ENCODE measurements around the gene NDUFA11. TPM values are rescaled to one million over a fixed set of nuclear protein-coding genes. Genes with fewer than 3 reads are reported as not detected.

The NDUFA11 gene
- total and polyA plus RNA-seq, 2 of the 13 experiments (the other 11 are each of a cell fraction or from before 2014, with no cell fraction given): 286 to 378 TPM

DNA sequence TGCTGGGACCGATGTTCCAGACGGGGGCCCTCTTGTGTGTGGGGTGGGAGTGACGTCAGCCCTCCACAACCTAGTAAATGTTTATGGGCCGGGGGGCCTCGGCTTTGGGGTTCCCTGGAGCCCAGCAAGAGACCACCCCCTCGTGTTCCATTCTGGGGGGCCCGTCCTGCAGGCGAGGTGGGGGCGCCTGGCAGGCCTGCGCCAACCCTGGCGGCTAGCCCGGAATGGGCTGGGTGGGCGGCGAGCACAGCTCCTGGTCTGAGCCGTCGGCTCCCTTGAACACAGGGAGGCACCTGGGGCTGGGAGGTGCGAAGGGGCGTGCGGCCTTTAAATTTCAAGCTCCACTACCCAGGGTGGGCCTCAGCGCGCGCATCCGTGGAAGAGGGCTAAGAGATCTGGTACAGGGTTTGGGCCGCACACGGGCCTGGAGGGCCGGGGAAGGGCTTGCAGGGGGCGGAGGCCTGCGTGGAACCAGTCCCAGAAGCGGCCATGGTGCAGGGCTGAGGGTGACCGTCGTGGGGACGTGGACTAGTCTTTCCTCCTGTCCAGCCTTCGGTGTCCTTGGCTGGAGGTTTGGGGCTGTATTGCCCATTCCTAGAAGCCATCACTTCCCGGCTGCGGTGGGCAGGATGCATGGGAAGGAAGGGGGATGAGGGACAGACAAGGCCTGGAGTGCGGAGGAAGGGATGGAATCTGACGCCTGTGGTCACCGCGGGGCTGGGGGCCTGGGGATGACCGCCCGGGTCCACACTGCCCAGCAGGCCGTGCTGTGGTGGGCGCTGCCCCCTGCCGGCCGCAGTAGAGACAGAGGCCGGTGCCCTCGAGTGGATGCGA, 11.4 kb downstream of the NDUFA11 start (continued):
- TF ChIP-seq, protein P1, sequence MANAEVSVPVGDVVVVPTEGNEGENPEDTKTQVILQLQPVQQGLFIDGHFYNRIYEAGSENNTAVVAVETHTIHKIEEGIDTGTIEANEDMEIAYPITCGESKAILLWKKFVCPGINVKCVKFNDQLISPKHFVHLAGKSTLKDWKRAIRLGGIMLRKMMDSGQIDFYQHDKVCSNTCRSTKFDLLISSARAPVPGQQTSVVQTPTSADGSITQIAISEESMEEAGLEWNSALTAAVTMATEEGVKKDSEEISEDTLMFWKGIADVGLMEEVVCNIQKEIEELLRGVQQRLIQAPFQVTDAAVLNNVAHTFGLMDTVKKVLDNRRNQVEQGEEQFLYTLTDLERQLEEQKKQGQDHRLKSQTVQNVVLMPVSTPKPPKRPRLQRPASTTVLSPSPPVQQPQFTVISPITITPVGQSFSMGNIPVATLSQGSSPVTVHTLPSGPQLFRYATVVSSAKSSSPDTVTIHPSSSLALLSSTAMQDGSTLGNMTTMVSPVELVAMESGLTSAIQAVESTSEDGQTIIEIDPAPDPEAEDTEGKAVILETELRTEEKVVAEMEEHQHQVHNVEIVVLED (CRISPR knock-in tag; IDR thresholded peaks at IDR 0.05; ENCODE audit: borderline replicate concordance): no peak
- TF ChIP-seq LCORL (IDR thresholded peaks at IDR 0.05) (no peak), LCORL (CRISPR knock-in tag; IDR thresholded peaks at IDR 0.05) (peak; percentile 74), CAMTA2 (CRISPR knock-in tag; IDR thresholded peaks at IDR 0.05; ENCODE audit: borderline replicate concordance) (no peak), RFXANK (CRISPR knock-in tag; IDR thresholded peaks at IDR 0.05) (0 out of 2 replicates have a peak, but pooled peaks have one; percentile 54), ZNF12 (CRISPR knock-in tag; IDR thresholded peaks at IDR 0.05) (no peak), FOXA1 (IDR thresholded peaks at IDR 0.05) (no peak), FOXA1 (CRISPR knock-in tag; IDR thresholded peaks at IDR 0.05) (no peak), PHF8 (CRISPR knock-in tag; IDR thresholded peaks at IDR 0.05) (peak; percentile 49; the same call in 1 of the 2 replicates), TCF7 (IDR thresholded peaks at IDR 0.05; ENCODE audit: low read depth) (no peak), MATR3 (CRISPR knock-in tag; IDR thresholded peaks at IDR 0.05) (no peak), ZNF124 (CRISPR knock-in tag; IDR thresholded peaks at IDR 0.05) (no peak), ZNF674 (CRISPR knock-in tag; IDR thresholded peaks at IDR 0.05; ENCODE audit: low read depth) (no peak), SP140L (CRISPR knock-in tag; IDR thresholded peaks at IDR 0.05; ENCODE audit: borderline replicate concordance) (no peak), MAZ (IDR thresholded peaks at IDR 0.05; ENCODE audit: borderline replicate concordance, low read depth, low read length) (no peak; the same call in 1 of the 2 replicates), MAZ (CRISPR knock-in tag; IDR thresholded peaks at IDR 0.05; ENCODE audit: low read depth) (peak; percentile 60), PAX8 (CRISPR knock-in tag; IDR thresholded peaks at IDR 0.05; ENCODE audit: borderline replicate concordance) (no peak), KDM5A (IDR thresholded peaks at IDR 0.05; ENCODE audit: borderline replicate concordance, low read length) (no peak), AKAP8 (CRISPR knock-in tag; IDR thresholded peaks at IDR 0.05) (peak; percentile 100), ZNF230 (CRISPR knock-in tag; IDR thresholded peaks at IDR 0.05) (no peak)
- TF ChIP-seq, protein P2, sequence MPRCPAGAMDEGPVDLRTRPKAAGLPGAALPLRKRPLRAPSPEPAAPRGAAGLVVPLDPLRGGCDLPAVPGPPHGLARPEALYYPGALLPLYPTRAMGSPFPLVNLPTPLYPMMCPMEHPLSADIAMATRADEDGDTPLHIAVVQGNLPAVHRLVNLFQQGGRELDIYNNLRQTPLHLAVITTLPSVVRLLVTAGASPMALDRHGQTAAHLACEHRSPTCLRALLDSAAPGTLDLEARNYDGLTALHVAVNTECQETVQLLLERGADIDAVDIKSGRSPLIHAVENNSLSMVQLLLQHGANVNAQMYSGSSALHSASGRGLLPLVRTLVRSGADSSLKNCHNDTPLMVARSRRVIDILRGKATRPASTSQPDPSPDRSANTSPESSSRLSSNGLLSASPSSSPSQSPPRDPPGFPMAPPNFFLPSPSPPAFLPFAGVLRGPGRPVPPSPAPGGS (CRISPR knock-in tag; IDR thresholded peaks at IDR 0.05): no peak
- TF ChIP-seq, protein P3, sequence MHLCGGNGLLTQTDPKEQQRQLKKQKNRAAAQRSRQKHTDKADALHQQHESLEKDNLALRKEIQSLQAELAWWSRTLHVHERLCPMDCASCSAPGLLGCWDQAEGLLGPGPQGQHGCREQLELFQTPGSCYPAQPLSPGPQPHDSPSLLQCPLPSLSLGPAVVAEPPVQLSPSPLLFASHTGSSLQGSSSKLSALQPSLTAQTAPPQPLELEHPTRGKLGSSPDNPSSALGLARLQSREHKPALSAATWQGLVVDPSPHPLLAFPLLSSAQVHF (CRISPR knock-in tag; IDR thresholded peaks at IDR 0.05): no peak
- TF ChIP-seq, protein P4, sequence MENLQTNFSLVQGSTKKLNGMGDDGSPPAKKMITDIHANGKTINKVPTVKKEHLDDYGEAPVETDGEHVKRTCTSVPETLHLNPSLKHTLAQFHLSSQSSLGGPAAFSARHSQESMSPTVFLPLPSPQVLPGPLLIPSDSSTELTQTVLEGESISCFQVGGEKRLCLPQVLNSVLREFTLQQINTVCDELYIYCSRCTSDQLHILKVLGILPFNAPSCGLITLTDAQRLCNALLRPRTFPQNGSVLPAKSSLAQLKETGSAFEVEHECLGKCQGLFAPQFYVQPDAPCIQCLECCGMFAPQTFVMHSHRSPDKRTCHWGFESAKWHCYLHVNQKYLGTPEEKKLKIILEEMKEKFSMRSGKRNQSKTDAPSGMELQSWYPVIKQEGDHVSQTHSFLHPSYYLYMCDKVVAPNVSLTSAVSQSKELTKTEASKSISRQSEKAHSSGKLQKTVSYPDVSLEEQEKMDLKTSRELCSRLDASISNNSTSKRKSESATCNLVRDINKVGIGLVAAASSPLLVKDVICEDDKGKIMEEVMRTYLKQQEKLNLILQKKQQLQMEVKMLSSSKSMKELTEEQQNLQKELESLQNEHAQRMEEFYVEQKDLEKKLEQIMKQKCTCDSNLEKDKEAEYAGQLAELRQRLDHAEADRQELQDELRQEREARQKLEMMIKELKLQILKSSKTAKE (CRISPR knock-in tag; IDR thresholded peaks at IDR 0.05; ENCODE audit: borderline replicate concordance): no peak
- TF ChIP-seq, protein P5, sequence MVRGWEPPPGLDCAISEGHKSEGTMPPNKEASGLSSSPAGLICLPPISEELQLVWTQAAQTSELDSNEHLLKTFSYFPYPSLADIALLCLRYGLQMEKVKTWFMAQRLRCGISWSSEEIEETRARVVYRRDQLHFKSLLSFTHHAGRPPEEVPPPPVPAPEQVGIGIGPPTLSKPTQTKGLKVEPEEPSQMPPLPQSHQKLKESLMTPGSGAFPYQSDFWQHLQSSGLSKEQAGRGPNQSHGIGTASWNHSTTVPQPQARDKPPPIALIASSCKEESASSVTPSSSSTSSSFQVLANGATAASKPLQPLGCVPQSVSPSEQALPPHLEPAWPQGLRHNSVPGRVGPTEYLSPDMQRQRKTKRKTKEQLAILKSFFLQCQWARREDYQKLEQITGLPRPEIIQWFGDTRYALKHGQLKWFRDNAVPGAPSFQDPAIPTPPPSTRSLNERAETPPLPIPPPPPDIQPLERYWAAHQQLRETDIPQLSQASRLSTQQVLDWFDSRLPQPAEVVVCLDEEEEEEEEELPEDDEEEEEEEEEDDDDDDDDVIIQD (CRISPR knock-in tag; IDR thresholded peaks at IDR 0.05; ENCODE audit: low read depth): 0 out of 2 replicates have a peak, but pooled peaks have one; percentile 35
